ENCODE results near the gene GJD3.

GJD3 gene

GRCh38 chr17:40333781-40334448, 30.6 kb downstream of the GJD3 start:
- no peak for DNase-seq (ENCODE audit: low spot score)
- Mint-ChIP-seq H3K4me3 (peak overlapping the region; percentile 58), H3K27ac (peak overlapping the region; percentile 57), H3K4me1 (ENCODE audit: low read depth) (peaks cover 65% of the 10 kb centered on the region), H3K27me3 (ENCODE audit: low read depth) (no peaks in the 10 kb centered on the region), H3K36me3 (ENCODE audit: low read depth) (peaks cover 51% of the 10 kb centered on the region), H3K9me3 (no peaks in the 10 kb centered on the region)

- peaks cover 42% of the 10 kb centered on the region for H3K36me3 Mint-ChIP-seq (ENCODE audit: low read depth)
- no peaks in the 10 kb centered on the region for H3K27me3 Mint-ChIP-seq (ENCODE audit: low read depth)
Observed at GRCh38 chr17:40331743-40332641, 32.5 kb downstream of the GJD3 start.

GRCh38 chr17:40330850-40331470, 33.6 kb downstream of the GJD3 start:
- Mint-ChIP-seq H3K27me3 (ENCODE audit: low read depth) (no peaks in the 10 kb centered on the region), H3K27ac (peak overlapping the region; percentile 92), H3K4me1 (ENCODE audit: low read depth) (peaks cover 75% of the 10 kb centered on the region), H3K36me3 (ENCODE audit: low read depth) (peaks cover 44% of the 10 kb centered on the region), H3K4me3 (peak overlapping the region; percentile 85), H3K9me3 (no peaks in the 10 kb centered on the region)
- DNase-seq (ENCODE audit: low spot score) = no peak

More at GRCh38 chr17:40331743-40332641, 32.5 kb downstream of the GJD3 start:
- Mint-ChIP-seq H3K4me3 (peak overlapping the region; percentile 58), H3K27ac (peak overlapping the region; percentile 65), H3K9me3 (no peaks in the 10 kb centered on the region), H3K4me1 (ENCODE audit: low read depth) (peaks cover 67% of the 10 kb centered on the region)
- DNase-seq (ENCODE audit: low spot score) = no peak

- peaks cover 81% of the 10 kb centered on the region for H3K4me1 Mint-ChIP-seq (ENCODE audit: low read depth)
- H3K4me3 Mint-ChIP-seq = peak overlapping the region; percentile 85
- no peaks in the 10 kb centered on the region for H3K27me3 Mint-ChIP-seq (ENCODE audit: low read depth)
- peak overlapping the region; percentile 92 for H3K27ac Mint-ChIP-seq
- peaks cover 42% of the 10 kb centered on the region for H3K36me3 Mint-ChIP-seq (ENCODE audit: low read depth)
- no peaks in the 10 kb centered on the region for H3K9me3 Mint-ChIP-seq
- DNase-seq (ENCODE audit: low spot score) = no peak
Observed at GRCh38 chr17:40329839-40330794, 34.4 kb downstream of the GJD3 start.

GRCh38 chr17:40328386-40328766, 36.2 kb downstream of the GJD3 start:
- Mint-ChIP-seq H3K4me3 (peak overlapping the region; percentile 62), H3K9me3 (no peaks in the 10 kb centered on the region), H3K4me1 (ENCODE audit: low read depth) (peaks cover 77% of the 10 kb centered on the region), H3K36me3 (ENCODE audit: low read depth) (peaks cover 30% of the 10 kb centered on the region), H3K27me3 (ENCODE audit: low read depth) (no peaks in the 10 kb centered on the region), H3K27ac (peak overlapping the region; percentile 12)
- DNase-seq (ENCODE audit: low spot score) = no peak

GRCh38 chr17:40327735-40328385, 36.7 kb downstream of the GJD3 start:
- H3K4me1 Mint-ChIP-seq (ENCODE audit: low read depth) = peaks cover 83% of the 10 kb centered on the region
- H3K9me3 Mint-ChIP-seq = no peaks in the 10 kb centered on the region
- no peak for DNase-seq (ENCODE audit: low spot score)
- H3K27me3 Mint-ChIP-seq (ENCODE audit: low read depth) = no peaks in the 10 kb centered on the region
- peaks cover 27% of the 10 kb centered on the region for H3K36me3 Mint-ChIP-seq (ENCODE audit: low read depth)
- peak overlapping the region; percentile 96 for H3K27ac Mint-ChIP-seq
- H3K4me3 Mint-ChIP-seq = peak overlapping the region; percentile 91

- Mint-ChIP-seq H3K36me3 (ENCODE audit: low read depth) (peaks cover 23% of the 10 kb centered on the region), H3K4me1 (ENCODE audit: low read depth) (peaks cover 81% of the 10 kb centered on the region), H3K27me3 (ENCODE audit: low read depth) (peaks cover 2% of the 10 kb centered on the region), H3K4me3 (peak overlapping the region; percentile 91), H3K9me3 (no peaks in the 10 kb centered on the region), H3K27ac (peak overlapping the region; percentile 96)
- no peak for DNase-seq (ENCODE audit: low spot score)
Observed at GRCh38 chr17:40327244-40327729, 37.2 kb downstream of the GJD3 start.

GRCh38 chr17:40326832-40327199, 37.7 kb downstream of the GJD3 start:
- no peak for DNase-seq (ENCODE audit: low spot score)
- H3K4me3 Mint-ChIP-seq = peak overlapping the region; percentile 91
- H3K9me3 Mint-ChIP-seq = no peaks in the 10 kb centered on the region
- peaks cover 81% of the 10 kb centered on the region for H3K4me1 Mint-ChIP-seq (ENCODE audit: low read depth)
- H3K27ac Mint-ChIP-seq = peak overlapping the region; percentile 96
- peaks cover 2% of the 10 kb centered on the region for H3K27me3 Mint-ChIP-seq (ENCODE audit: low read depth)
- peaks cover 26% of the 10 kb centered on the region for H3K36me3 Mint-ChIP-seq (ENCODE audit: low read depth)

GRCh38 chr17:40326014-40326831, 38.3 kb downstream of the GJD3 start:
- peak; percentile 56 for DNase-seq (ENCODE audit: low spot score)
- H3K9me3 Mint-ChIP-seq = no peaks in the 10 kb centered on the region

GRCh38 chr17:40325156-40326013, 39.2 kb downstream of the GJD3 start:
- Mint-ChIP-seq H3K36me3 (ENCODE audit: low read depth) (peaks cover 30% of the 10 kb centered on the region), H3K4me1 (ENCODE audit: low read depth) (peaks cover 77% of the 10 kb centered on the region), H3K27ac (peak overlapping the region; percentile 96), H3K9me3 (no peaks in the 10 kb centered on the region), H3K4me3 (peak overlapping the region; percentile 96), H3K27me3 (ENCODE audit: low read depth) (peaks cover 2% of the 10 kb centered on the region)
- no peak for DNase-seq (ENCODE audit: low spot score)

More at GRCh38 chr17:40326014-40326831, 38.3 kb downstream of the GJD3 start:
- H3K36me3 Mint-ChIP-seq (ENCODE audit: low read depth) = peaks cover 26% of the 10 kb centered on the region
- H3K27ac Mint-ChIP-seq = peak overlapping the region; percentile 96
- H3K4me1 Mint-ChIP-seq (ENCODE audit: low read depth) = peaks cover 78% of the 10 kb centered on the region
- peak overlapping the region; percentile 91 for H3K4me3 Mint-ChIP-seq
- peaks cover 2% of the 10 kb centered on the region for H3K27me3 Mint-ChIP-seq (ENCODE audit: low read depth)

Measured in T-helper 2 cell treated with Interferon-gamma antibody and Interleukin-4, amounts not matched to agents 5 μg/mL and 100 μg/mL, for 36 hours (primary cell).